Glomerular visceral epithelial cell (primary cell): ENCODE measurements around the gene AGGF1.
"Not testable (repeated sequence)": the region's sequence is repeated elsewhere in the genome, so short reads cannot be mapped to it uniquely, and the experiment has no call there.

Experiments
- DNase-seq: peaks from one replicate; pipeline ENCODE4 v3.0.0-alpha.2; 2016; ENCODE audit errors: extremely low spot score

The AGGF1 gene

GRCh38 chr5:77022511-77023417 lies 7.4 kb upstream of the AGGF1 start:
- no peak for DNase-seq

- DNase-seq, result no peak
These were observed 5.7 kb upstream of the AGGF1 start for GRCh38 chr5:77024490-77024889.

GRCh38 chr5:77028631-77029375 lies 1.4 kb upstream of the AGGF1 start:
- no peak for DNase-seq

- DNase-seq, result no peak
These were observed 773 bp upstream of the AGGF1 start for GRCh38 chr5:77029376-77029885.

GRCh38 chr5:77031891-77032290 lies 1.7 kb downstream of the AGGF1 start:
- DNase-seq, result no peak

- DNase-seq, result no peak
These were observed 2.4 kb downstream of the AGGF1 start for GRCh38 chr5:77032635-77033034.

GRCh38 chr5:77033338-77033737 lies 3.1 kb downstream of the AGGF1 start:
- no peak for DNase-seq

- DNase-seq, result no peak
These were observed 5.7 kb downstream of the AGGF1 start for GRCh38 chr5:77035950-77036349.

GRCh38 chr5:77046416-77047073 lies 16.3 kb downstream of the AGGF1 start:
- no peak for DNase-seq

GRCh38 chr5:77064040-77064439 lies 33.8 kb downstream of the AGGF1 start:
- DNase-seq, result no peak

GRCh38 chr5:77065256-77065655 lies 35.1 kb downstream of the AGGF1 start:
- no peak for DNase-seq

- no peak for DNase-seq
These were observed 36.0 kb downstream of the AGGF1 start for GRCh38 chr5:77066184-77066583.

- DNase-seq, result peak; percentile 17
These were observed 36.7 kb downstream of the AGGF1 start for GRCh38 chr5:77066823-77067442.

GRCh38 chr5:77073667-77074066 lies 43.5 kb downstream of the AGGF1 start:
- DNase-seq, result no peak

GRCh38 chr5:77074745-77075144 lies 44.5 kb downstream of the AGGF1 start:
- DNase-seq, result no peak

GRCh38 chr5:77076961-77077828 lies 47.0 kb downstream of the AGGF1 start:
- DNase-seq, result no peak

- no peak for DNase-seq
These were observed 47.6 kb downstream of the AGGF1 start for GRCh38 chr5:77077829-77078176.

GRCh38 chr5:77080479-77080878 lies 50.3 kb downstream of the AGGF1 start:
- not testable (repeated sequence) for DNase-seq

- DNase-seq, result no peak
These were observed 50.7 kb downstream of the AGGF1 start for GRCh38 chr5:77080905-77081304.

GRCh38 chr5:77082280-77082679 lies 52.1 kb downstream of the AGGF1 start:
- no peak for DNase-seq

- DNase-seq, result no peak
These were observed 52.9 kb downstream of the AGGF1 start for GRCh38 chr5:77083088-77083487.
